ENCODE results near the gene F5.

- no peak for TF ChIP-seq ZFX (CRISPR knock-in tag; IDR thresholded peaks at IDR 0.05)
- no peak for TF ChIP-seq YY1 (IDR thresholded peaks at IDR 0.05; ENCODE audit: borderline replicate concordance in 1 of 3, control insufficient read depth in 1 of 3, extremely low read depth in 1 of 3, insufficient read depth in 3 of 3, insufficient read length in 1 of 3, insufficient replicate concordance in 2 of 3, low read depth in 1 of 3, low read length in 2 of 3)
- no peak for TF ChIP-seq MAFK (IDR thresholded peaks at IDR 0.05; ENCODE audit: low read length)
- TF ChIP-seq CHD2 (IDR thresholded peaks at IDR 0.05; ENCODE audit: low read depth, low read length): no peak
- TF ChIP-seq ZNF408 (CRISPR knock-in tag; IDR thresholded peaks at IDR 0.05; ENCODE audit: low read depth): no peak
- no peak for TF ChIP-seq PRPF4 (IDR thresholded peaks at IDR 0.05; ENCODE audit: insufficient read depth, low read depth, low read length, poor library complexity, severe bottlenecking)
- no peak for TF ChIP-seq CBFB (CRISPR knock-in tag; IDR thresholded peaks at IDR 0.05)
- TF ChIP-seq MYNN (IDR thresholded peaks at IDR 0.05): no peak
- no peak for TF ChIP-seq MYNN (CRISPR knock-in tag; IDR thresholded peaks at IDR 0.05)
These were observed 68.6 kb downstream of the F5 start for GRCh38 chr1:169517558-169518186.
